Measurements from ENCODE around the gene TMEM243. TPM values are rescaled to one million over a fixed set of nuclear protein-coding genes. Genes with fewer than 3 reads are reported as not detected.

The TMEM243 gene
- total and polyA plus RNA-seq, 2 donors (not counting 1 experiment from before 2014, with no cell fraction given), result 25.6 to 42.8 TPM

DNA sequence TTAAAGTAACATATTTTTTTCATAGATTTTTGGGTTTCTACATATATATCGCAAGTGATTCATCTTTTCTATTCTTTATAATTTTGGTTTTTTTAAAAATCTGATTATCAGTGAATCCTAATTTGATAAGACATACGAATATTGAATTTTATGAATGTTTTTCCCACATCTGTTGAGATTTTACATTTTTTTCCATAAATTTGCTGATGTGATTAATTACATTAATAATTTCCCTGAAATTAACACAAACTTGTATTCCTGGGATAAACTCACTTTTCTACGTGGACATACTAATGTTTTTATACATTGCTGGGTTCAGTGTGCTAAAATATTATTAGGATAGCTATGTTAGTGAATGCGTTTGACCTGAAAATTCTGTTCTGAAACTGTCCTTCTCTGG lies 41.2 kb downstream of the TMEM243 start:
- Histone ChIP-seq H3K27me3 (ENCODE audit: control insufficient read depth, insufficient read depth, low read length) (no peaks in the 10 kb centered on the region), H3K4me3 (replicated peaks in 1 of 4; ENCODE audit: control extremely low read depth in 1 of 4, insufficient read depth in 1 of 4, low read depth in 3 of 4, low read length in 4 of 4) (no peak overlapping the region), H3K79me2 (ENCODE audit: control insufficient read depth, insufficient read depth, low read length) (no peaks in the 10 kb centered on the region), H3K4me2 (ENCODE audit: extremely low read depth, insufficient read depth, low read length) (no peak overlapping the region), H4K20me1 (ENCODE audit: control insufficient read depth, extremely low read depth, insufficient read depth, low read length) (no peaks in the 10 kb centered on the region), H3K4me1 (ENCODE audit: control insufficient read depth, extremely low read depth, insufficient read depth, low read length) (no peaks in the 10 kb centered on the region), H3K36me3 (ENCODE audit: control insufficient read depth, insufficient read depth, low read length) (peaks cover 6% of the 10 kb centered on the region), H2AFZ (ENCODE audit: low read length) (no peak overlapping the region), H3K9ac (ENCODE audit: insufficient read depth, low read length) (no peak overlapping the region), H3K27ac (ENCODE audit: insufficient read depth, low read length) (no peak overlapping the region), H3K9me3 (ENCODE audit: control insufficient read depth, insufficient read depth, low read depth, low read length) (no peaks in the 10 kb centered on the region)
- DNase-seq (ENCODE audit: low read depth in 2 of 2), result no peak
- no peak for TF ChIP-seq EZH2 (IDR thresholded peaks at IDR 0.05; ENCODE audit: low read length, missing control alignments)
- TF ChIP-seq, protein P1, sequence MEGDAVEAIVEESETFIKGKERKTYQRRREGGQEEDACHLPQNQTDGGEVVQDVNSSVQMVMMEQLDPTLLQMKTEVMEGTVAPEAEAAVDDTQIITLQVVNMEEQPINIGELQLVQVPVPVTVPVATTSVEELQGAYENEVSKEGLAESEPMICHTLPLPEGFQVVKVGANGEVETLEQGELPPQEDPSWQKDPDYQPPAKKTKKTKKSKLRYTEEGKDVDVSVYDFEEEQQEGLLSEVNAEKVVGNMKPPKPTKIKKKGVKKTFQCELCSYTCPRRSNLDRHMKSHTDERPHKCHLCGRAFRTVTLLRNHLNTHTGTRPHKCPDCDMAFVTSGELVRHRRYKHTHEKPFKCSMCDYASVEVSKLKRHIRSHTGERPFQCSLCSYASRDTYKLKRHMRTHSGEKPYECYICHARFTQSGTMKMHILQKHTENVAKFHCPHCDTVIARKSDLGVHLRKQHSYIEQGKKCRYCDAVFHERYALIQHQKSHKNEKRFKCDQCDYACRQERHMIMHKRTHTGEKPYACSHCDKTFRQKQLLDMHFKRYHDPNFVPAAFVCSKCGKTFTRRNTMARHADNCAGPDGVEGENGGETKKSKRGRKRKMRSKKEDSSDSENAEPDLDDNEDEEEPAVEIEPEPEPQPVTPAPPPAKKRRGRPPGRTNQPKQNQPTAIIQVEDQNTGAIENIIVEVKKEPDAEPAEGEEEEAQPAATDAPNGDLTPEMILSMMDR (conservative IDR thresholded peaks at IDR 0.05 in 1 of 2, IDR thresholded peaks at IDR 0.05 in 1 of 2; ENCODE audit: low read depth in 1 of 2, low read length in 2 of 2), result no peak

DNA sequence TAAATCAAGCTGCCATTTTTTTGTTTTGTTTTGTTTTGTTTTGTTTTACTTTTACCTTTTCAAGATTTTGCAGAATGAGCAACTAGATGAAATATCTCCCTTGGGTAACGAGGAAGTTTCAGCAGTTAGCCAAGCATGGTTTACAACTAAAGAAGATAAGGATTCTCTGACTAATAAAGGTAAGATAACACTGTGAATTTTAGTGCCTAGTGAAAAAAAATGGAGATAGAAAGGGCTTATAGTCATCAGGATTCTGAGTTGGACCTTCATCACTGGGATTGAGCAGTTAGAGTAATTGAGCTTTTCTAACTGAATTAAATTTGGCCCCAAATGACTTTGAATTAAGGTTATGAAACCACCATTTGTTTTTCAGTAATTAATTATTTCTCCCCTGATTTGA lies 46.1 kb downstream of the TMEM243 start:
- peaks cover 17% of the 10 kb centered on the region for H3K36me3 ChIP-seq (ENCODE audit: control insufficient read depth, insufficient read depth, low read length)
- H3K4me2 ChIP-seq (ENCODE audit: extremely low read depth, insufficient read depth, low read length), result no peak overlapping the region
- H3K4me1 ChIP-seq (ENCODE audit: control insufficient read depth, extremely low read depth, insufficient read depth, low read length), result no peaks in the 10 kb centered on the region
- H4K20me1 ChIP-seq (ENCODE audit: control insufficient read depth, extremely low read depth, insufficient read depth, low read length), result no peaks in the 10 kb centered on the region
- no peak overlapping the region for H3K9ac ChIP-seq (ENCODE audit: insufficient read depth, low read length)
- TF ChIP-seq EZH2 (IDR thresholded peaks at IDR 0.05; ENCODE audit: low read length, missing control alignments), result no peak
- TF ChIP-seq, protein P1 (conservative IDR thresholded peaks at IDR 0.05 in 1 of 2, IDR thresholded peaks at IDR 0.05 in 1 of 2; ENCODE audit: low read depth in 1 of 2, low read length in 2 of 2), result no peak
- H3K79me2 ChIP-seq (ENCODE audit: control insufficient read depth, insufficient read depth, low read length), result no peaks in the 10 kb centered on the region
- H3K4me3 ChIP-seq (replicated peaks in 1 of 4; ENCODE audit: control extremely low read depth in 1 of 4, insufficient read depth in 1 of 4, low read depth in 3 of 4, low read length in 4 of 4), result no peak overlapping the region
- H2AFZ ChIP-seq (ENCODE audit: low read length), result no peak overlapping the region
- no peaks in the 10 kb centered on the region for H3K27me3 ChIP-seq (ENCODE audit: control insufficient read depth, insufficient read depth, low read length)
- no peak for DNase-seq (ENCODE audit: low read depth in 2 of 2)
- H3K27ac ChIP-seq (ENCODE audit: insufficient read depth, low read length), result no peak overlapping the region
- H3K9me3 ChIP-seq (ENCODE audit: control insufficient read depth, insufficient read depth, low read depth, low read length), result no peaks in the 10 kb centered on the region

DNA sequence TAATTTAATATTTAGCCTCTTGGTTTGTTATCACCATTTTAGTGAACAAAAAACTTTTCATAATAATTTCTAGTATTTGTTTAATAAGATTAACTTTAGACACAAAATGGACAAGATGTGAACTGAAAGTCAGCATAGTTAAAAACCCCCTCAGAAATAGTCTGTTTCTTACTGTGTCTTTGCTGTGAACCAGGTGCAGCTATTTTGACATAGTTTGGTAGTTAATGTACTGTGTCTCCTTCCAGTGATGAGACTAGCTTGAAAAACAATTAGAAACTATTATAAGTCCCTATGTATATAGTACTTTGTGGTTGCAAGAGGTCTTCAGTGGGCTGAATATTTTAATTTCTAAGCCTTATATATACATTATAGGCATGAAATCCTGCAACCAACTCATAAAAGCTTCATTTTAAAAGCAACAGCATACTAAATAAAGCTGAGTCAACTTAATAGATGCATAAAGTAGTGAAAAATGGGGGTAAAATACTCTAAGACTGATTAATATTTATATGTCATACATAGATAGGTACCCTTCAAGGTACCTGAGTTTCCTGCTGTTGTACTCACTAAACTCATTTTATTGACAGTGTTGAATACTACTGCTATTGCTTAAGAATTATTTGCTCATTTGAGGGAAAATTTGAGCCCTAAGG lies 48.1 kb downstream of the TMEM243 start:
- no peak overlapping the region for H3K27ac ChIP-seq (ENCODE audit: insufficient read depth, low read length)
- H3K27me3 ChIP-seq (ENCODE audit: control insufficient read depth, insufficient read depth, low read length), result no peaks in the 10 kb centered on the region
- H3K9ac ChIP-seq (ENCODE audit: insufficient read depth, low read length), result no peak overlapping the region
- H3K79me2 ChIP-seq (ENCODE audit: control insufficient read depth, insufficient read depth, low read length), result no peaks in the 10 kb centered on the region
- no peaks in the 10 kb centered on the region for H3K9me3 ChIP-seq (ENCODE audit: control insufficient read depth, insufficient read depth, low read depth, low read length)
- no peak overlapping the region for H3K4me3 ChIP-seq (replicated peaks in 1 of 4; ENCODE audit: control extremely low read depth in 1 of 4, insufficient read depth in 1 of 4, low read depth in 3 of 4, low read length in 4 of 4)
- DNase-seq (ENCODE audit: low read depth in 2 of 2), result no peak
- H3K36me3 ChIP-seq (ENCODE audit: control insufficient read depth, insufficient read depth, low read length), result peaks cover 19% of the 10 kb centered on the region
- no peak overlapping the region for H3K4me2 ChIP-seq (ENCODE audit: extremely low read depth, insufficient read depth, low read length)
- no peaks in the 10 kb centered on the region for H3K4me1 ChIP-seq (ENCODE audit: control insufficient read depth, extremely low read depth, insufficient read depth, low read length)
- no peaks in the 10 kb centered on the region for H4K20me1 ChIP-seq (ENCODE audit: control insufficient read depth, extremely low read depth, insufficient read depth, low read length)
- H2AFZ ChIP-seq (ENCODE audit: low read length), result no peak overlapping the region
- TF ChIP-seq, protein P1 (conservative IDR thresholded peaks at IDR 0.05 in 1 of 2, IDR thresholded peaks at IDR 0.05 in 1 of 2; ENCODE audit: low read depth in 1 of 2, low read length in 2 of 2), result no peak
- TF ChIP-seq EZH2 (IDR thresholded peaks at IDR 0.05; ENCODE audit: low read length, missing control alignments), result no peak
